Measurements from ENCODE around the gene CUTA. TPM values are rescaled to one million over a fixed set of nuclear protein-coding genes. Genes with fewer than 3 reads are reported as not detected.

Gene CUTA
- total RNA-seq, 3 donors from 2014 or later (not counting 1 experiment from before 2014, with no cell fraction given), result 166 to 186 (median 184) TPM

DNA sequence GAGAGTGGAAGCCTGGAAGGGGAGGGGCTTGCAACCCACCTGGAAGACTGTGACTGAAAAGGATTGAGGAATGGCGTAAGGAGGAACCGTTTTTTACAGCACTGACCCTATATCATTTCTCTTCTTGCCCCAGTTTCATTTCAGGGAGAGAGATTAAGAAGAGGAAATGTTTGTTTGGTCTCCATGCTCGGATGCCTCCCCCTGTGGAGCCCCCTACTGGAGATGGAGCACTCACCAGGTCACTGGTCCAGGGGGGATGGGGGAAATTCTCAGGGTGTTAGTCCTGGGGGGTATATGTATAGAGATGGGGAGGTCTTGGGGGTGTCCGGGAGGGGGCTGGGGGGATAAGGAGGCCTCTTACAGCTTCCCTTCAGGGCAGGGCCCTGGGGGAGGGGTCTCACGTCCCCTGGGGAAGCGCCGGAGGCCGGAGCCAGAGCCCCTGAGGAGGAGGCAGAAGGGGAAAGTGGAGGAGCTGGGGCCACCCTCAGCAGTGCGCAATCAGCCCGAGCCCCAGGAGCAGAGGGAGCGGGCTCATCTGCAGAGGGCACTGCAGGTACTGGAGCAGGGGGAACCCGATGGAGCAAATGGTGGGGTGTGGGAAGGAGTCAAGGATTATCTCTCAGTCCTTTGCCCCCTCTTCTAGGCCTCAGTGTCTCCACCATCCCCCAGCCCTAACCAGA, 3.2 kb downstream of the CUTA start:
- H3K4me1 Mint-ChIP-seq, result peaks cover 74 to 87% of the 10 kb centered on the region in 2 donors
- no peaks in the 10 kb centered on the region for H3K36me3 Mint-ChIP-seq

DNA sequence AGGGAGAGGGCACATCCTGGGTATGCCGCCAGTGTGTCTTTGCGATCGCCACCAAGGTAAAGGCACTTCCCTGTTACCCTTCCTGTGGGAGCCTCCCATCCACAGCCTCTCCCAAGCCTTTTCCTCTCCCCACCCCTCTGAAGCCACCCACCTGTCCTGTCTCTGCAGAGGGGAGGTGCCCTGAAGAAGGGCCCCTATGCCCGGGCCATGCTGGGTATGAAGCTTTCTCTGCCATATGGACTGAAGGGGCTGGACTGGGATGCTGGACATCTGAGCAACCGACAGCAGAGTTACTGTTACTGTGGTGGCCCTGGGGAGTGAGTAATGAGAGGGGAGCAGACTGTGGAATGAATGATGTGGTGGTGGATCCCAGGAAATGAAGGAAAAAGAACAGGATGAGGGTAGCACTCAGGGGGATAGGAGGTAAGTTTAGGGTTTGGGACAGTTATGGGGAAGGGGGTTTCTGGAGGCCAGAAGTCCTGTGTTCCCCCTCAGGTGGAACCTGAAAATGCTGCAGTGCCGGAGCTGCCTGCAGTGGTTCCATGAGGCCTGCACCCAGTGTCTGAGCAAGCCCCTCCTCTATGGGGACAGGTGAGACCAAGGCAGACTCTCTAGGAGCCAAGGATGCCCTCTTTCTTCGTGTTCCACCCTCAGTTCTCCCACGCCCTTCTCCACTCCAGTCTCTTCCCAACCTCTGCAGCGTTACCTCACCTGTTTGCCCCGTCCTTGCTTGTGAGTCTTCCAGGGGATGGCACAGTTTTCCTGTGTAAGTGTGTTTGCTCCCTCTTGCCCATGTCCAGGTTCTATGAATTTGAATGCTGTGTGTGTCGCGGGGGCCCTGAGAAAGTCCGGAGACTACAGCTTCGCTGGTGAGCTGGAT, 4.4 kb downstream of the CUTA start:
- Mint-ChIP-seq H3K27me3 (ENCODE audit: low read depth in 2 of 2) (no peaks in the 10 kb centered on the region), H3K36me3 (no peaks in the 10 kb centered on the region), H3K27ac (peak overlapping the region; percentile 100), H3K4me1 (peaks cover 69 to 81% of the 10 kb centered on the region in 2 donors), H3K9me3 (no peaks in the 10 kb centered on the region), H3K4me3 (no peak overlapping the region)
- H3K4me1 ChIP-seq (ENCODE audit: control insufficient read depth, insufficient read depth, low read length), result peaks cover 70% of the 10 kb centered on the region
- WGBS (ENCODE audit: insufficient coverage), result 93% methylated on average over 14 of the region's 14 CpGs
- peak overlapping the region; percentile 3 for H3K27ac ChIP-seq (ENCODE audit: low read length)
- intact Hi-C loops (cut with micrococcal nuclease), result loop anchor here (5.0 kb wide), 1 partner anchor 211 kb away; the partner anchor contains the start of genes HSD17B8, RXRB and SLC39A7
- DNase-seq (no peak), ATAC-seq (no peak)
- TF ChIP-seq CTCF (IDR thresholded peaks at IDR 0.05), result no peak
- H3K9me3 ChIP-seq (ENCODE audit: control insufficient read depth, insufficient read depth, low read length), result no peaks in the 10 kb centered on the region
- peaks cover 41% of the 10 kb centered on the region for H3K36me3 ChIP-seq (ENCODE audit: control insufficient read depth, insufficient read depth, low read length)
- no peaks in the 10 kb centered on the region for H3K27me3 ChIP-seq (ENCODE audit: control insufficient read depth, insufficient read depth, low read length)
- H3K4me3 ChIP-seq (ENCODE audit: low read length), result no peak overlapping the region

More for the DNA sequence above, 3.2 kb downstream of the CUTA start:
- H3K4me3 Mint-ChIP-seq, result no peak overlapping the region
- Histone ChIP-seq H3K36me3 (ENCODE audit: control insufficient read depth, insufficient read depth, low read length) (peaks cover 41% of the 10 kb centered on the region), H3K27ac (ENCODE audit: low read length) (peak overlapping the region; percentile 8), H3K4me3 (ENCODE audit: low read length) (no peak overlapping the region), H3K27me3 (ENCODE audit: control insufficient read depth, insufficient read depth, low read length) (no peaks in the 10 kb centered on the region), H3K4me1 (ENCODE audit: control insufficient read depth, insufficient read depth, low read length) (peaks cover 76% of the 10 kb centered on the region), H3K9me3 (ENCODE audit: control insufficient read depth, insufficient read depth, low read length) (no peaks in the 10 kb centered on the region)
- ATAC-seq (no peak), DNase-seq (peak in 1 of 2 donors; percentile 52)
- no peaks in the 10 kb centered on the region for H3K27me3 Mint-ChIP-seq (ENCODE audit: low read depth in 2 of 2)
- peak; percentile 24 for TF ChIP-seq CTCF (IDR thresholded peaks at IDR 0.05)
- 81% methylated on average over 10 of the region's 12 CpGs for WGBS (ENCODE audit: insufficient coverage)
- peak overlapping the region; percentile 100 for H3K27ac Mint-ChIP-seq
- H3K9me3 Mint-ChIP-seq, result no peaks in the 10 kb centered on the region
- intact Hi-C loops (cut with micrococcal nuclease), result loop anchor here (5.0 kb wide), 2 partner anchors 38 to 212 kb away; partner anchors contain the start of genes HSD17B8, RXRB, SLC39A7 and ZBTB9

GRCh38 chr6:33412140-33413009, 5.5 kb downstream of the CUTA start:
- intact Hi-C loops (cut with micrococcal nuclease), result loop anchor here (5.0 kb wide), 1 partner anchor 210 kb away; the partner anchor contains the start of genes HSD17B8, RXRB and SLC39A7
- no peak overlapping the region for H3K4me3 ChIP-seq (ENCODE audit: low read length)
- Mint-ChIP-seq H3K4me3 (peak overlapping the region; percentile 86), H3K27me3 (ENCODE audit: low read depth in 2 of 2) (no peaks in the 10 kb centered on the region), H3K4me1 (peaks cover 59 to 70% of the 10 kb centered on the region in 2 donors), H3K36me3 (no peaks in the 10 kb centered on the region), H3K9me3 (no peaks in the 10 kb centered on the region), H3K27ac (peak overlapping the region; percentile 100)
- no peak for TF ChIP-seq CTCF (IDR thresholded peaks at IDR 0.05)
- DNase-seq (no peak), ATAC-seq (no peak)
- peaks cover 64% of the 10 kb centered on the region for H3K4me1 ChIP-seq (ENCODE audit: control insufficient read depth, insufficient read depth, low read length)
- 96% methylated on average over 9 of the region's 10 CpGs for WGBS (ENCODE audit: insufficient coverage)
- no peaks in the 10 kb centered on the region for H3K27me3 ChIP-seq (ENCODE audit: control insufficient read depth, insufficient read depth, low read length)
- H3K9me3 ChIP-seq (ENCODE audit: control insufficient read depth, insufficient read depth, low read length), result no peaks in the 10 kb centered on the region
- peaks cover 41% of the 10 kb centered on the region for H3K36me3 ChIP-seq (ENCODE audit: control insufficient read depth, insufficient read depth, low read length)
- H3K27ac ChIP-seq (ENCODE audit: low read length), result peak overlapping the region; percentile 97

Data from natural killer cell (primary cell).